ENCODE measurements around the gene HERC5.
"Not testable (repeated sequence)": the region's sequence is repeated elsewhere in the genome, so short reads cannot be mapped to it uniquely, and the experiment has no call there.

HERC5 gene

GRCh38 chr4:88442689-88443191, 14.2 kb upstream of the HERC5 start:
- no peak for DNase-seq

GRCh38 chr4:88443486-88443885, 13.4 kb upstream of the HERC5 start:
- Histone ChIP-seq H3K27ac (no peak overlapping the region), H3K4me3 (ENCODE audit: low read depth, low read length) (no peak overlapping the region), H3K9me3 (ENCODE audit: severe bottlenecking) (no peaks in the 10 kb centered on the region), H3K36me3 (no peaks in the 10 kb centered on the region), H3K27me3 (ENCODE audit: insufficient read depth, low read depth, severe bottlenecking) (no peaks in the 10 kb centered on the region)
- no peak for TF ChIP-seq CTCF (IDR thresholded peaks at IDR 0.05; ENCODE audit: low read depth, low read length)
- no peak for DNase-seq

More at GRCh38 chr4:88442689-88443191, 14.2 kb upstream of the HERC5 start:
- no peaks in the 10 kb centered on the region for H3K9me3 ChIP-seq (ENCODE audit: severe bottlenecking)
- no peaks in the 10 kb centered on the region for H3K27me3 ChIP-seq (ENCODE audit: insufficient read depth, low read depth, severe bottlenecking)
- no peak for TF ChIP-seq CTCF (IDR thresholded peaks at IDR 0.05; ENCODE audit: low read depth, low read length)
- no peak overlapping the region for H3K4me3 ChIP-seq (ENCODE audit: low read depth, low read length)
- H3K36me3 ChIP-seq = no peaks in the 10 kb centered on the region
- H3K27ac ChIP-seq = no peak overlapping the region

GRCh38 chr4:88445252-88445651, 11.7 kb upstream of the HERC5 start:
- DNase-seq = no peak
- H3K4me3 ChIP-seq (ENCODE audit: low read depth, low read length) = no peak overlapping the region
- no peak overlapping the region for H3K27ac ChIP-seq
- H3K27me3 ChIP-seq (ENCODE audit: insufficient read depth, low read depth, severe bottlenecking) = no peaks in the 10 kb centered on the region
- H3K9me3 ChIP-seq (ENCODE audit: severe bottlenecking) = no peaks in the 10 kb centered on the region
- TF ChIP-seq CTCF (IDR thresholded peaks at IDR 0.05; ENCODE audit: low read depth, low read length) = no peak
- H3K36me3 ChIP-seq = no peaks in the 10 kb centered on the region

- Histone ChIP-seq H3K4me3 (ENCODE audit: low read depth, low read length) (no peak overlapping the region), H3K9me3 (ENCODE audit: severe bottlenecking) (no peaks in the 10 kb centered on the region), H3K36me3 (no peaks in the 10 kb centered on the region), H3K27me3 (ENCODE audit: insufficient read depth, low read depth, severe bottlenecking) (no peaks in the 10 kb centered on the region), H3K27ac (no peak overlapping the region)
- DNase-seq = no peak
- no peak for TF ChIP-seq CTCF (IDR thresholded peaks at IDR 0.05; ENCODE audit: low read depth, low read length)
Measured at GRCh38 chr4:88446124-88446523, 10.8 kb upstream of the HERC5 start.

- Histone ChIP-seq H3K27ac (no peak overlapping the region), H3K4me3 (ENCODE audit: low read depth, low read length) (no peak overlapping the region), H3K27me3 (ENCODE audit: insufficient read depth, low read depth, severe bottlenecking) (no peaks in the 10 kb centered on the region), H3K9me3 (ENCODE audit: severe bottlenecking) (no peaks in the 10 kb centered on the region), H3K36me3 (no peaks in the 10 kb centered on the region)
- no peak for DNase-seq
- no peak for TF ChIP-seq CTCF (IDR thresholded peaks at IDR 0.05; ENCODE audit: low read depth, low read length)
Measured at GRCh38 chr4:88447371-88448095, 9.4 kb upstream of the HERC5 start.

- not testable (repeated sequence) for H3K36me3 ChIP-seq
Measured at GRCh38 chr4:88448211-88448765, 8.6 kb upstream of the HERC5 start.

More at GRCh38 chr4:88448211-88448765, 8.6 kb upstream of the HERC5 start:
- H3K9me3 ChIP-seq (ENCODE audit: severe bottlenecking); H3K27me3 ChIP-seq (ENCODE audit: insufficient read depth, low read depth, severe bottlenecking); H3K4me3 ChIP-seq (ENCODE audit: low read depth, low read length); H3K27ac ChIP-seq; DNase-seq: not testable (repeated sequence)
